Lower lobe of right lung (tissue), 2 donors: ENCODE results near the gene ZNF629. TPM values are rescaled to one million over a fixed set of nuclear protein-coding genes. Genes with fewer than 3 reads are reported as not detected.

Experiments used
- ATAC-seq, 2 donors: fragments of 200-7000 bp; cut with Tn5 transposase; one replicate each; pipeline ENCODE4 v1.9.1; 2020 to 2022; ENCODE audit warnings: mild to moderate bottlenecking in 2 of 2, moderate library complexity in 2 of 2
- DNase-seq: peaks from one replicate; pipeline ENCODE4 v3.0.0-alpha.2; 2020
- H3K27ac ChIP-seq: fragments of 200-600 bp; one replicate; pipeline ENCODE4 v1.8.0; 2022
- H3K27me3 ChIP-seq: fragments of 200-600 bp; one replicate; pipeline ENCODE4 v1.8.0; 2022; ENCODE audit warnings: low read depth
- H3K36me3 ChIP-seq: fragments of 200-600 bp; one replicate; pipeline ENCODE4 v1.8.0; 2022; ENCODE audit warnings: mild to moderate bottlenecking
- H3K4me1 ChIP-seq: fragments of 200-600 bp; one replicate; pipeline ENCODE4 v1.8.0; 2022
- H3K4me3 ChIP-seq: fragments of 200-600 bp; one replicate; pipeline ENCODE4 v1.8.0; 2022; ENCODE audit warnings: mild to moderate bottlenecking
- H3K9me3 ChIP-seq: fragments of 200-600 bp; one replicate; pipeline ENCODE4 v1.8.0; 2022
- CTCF ChIP-seq: fragments of 200-600 bp; IDR thresholded peaks from one replicate; pipeline ENCODE4 v1.8.0; 2022; ENCODE audit warnings: antibody characterized with exemption, mild to moderate bottlenecking
- intact Hi-C: fragments of 100-400 bp; cut with DNase I; formaldehyde crosslinking; loops from one replicate; pipeline ENCODE4 v1.11.0; 2022
- total RNA-seq: library from RNA; stranded (reverse); fragmentation: NEBNext Ultra II Directional; extraction: Animal tissue kit (Norgen Biotek cat#: 25700); gene quantifications from one replicate; pipeline ENCODE4 v1.2.1, GENCODE V29; 2021
- donor health status: DM: no; HTN: yes; CAD: no; lungs with severe emphysema.

Gene ZNF629
- total RNA-seq, 1 donor from 2014 or later = 11.9 TPM

DNA sequence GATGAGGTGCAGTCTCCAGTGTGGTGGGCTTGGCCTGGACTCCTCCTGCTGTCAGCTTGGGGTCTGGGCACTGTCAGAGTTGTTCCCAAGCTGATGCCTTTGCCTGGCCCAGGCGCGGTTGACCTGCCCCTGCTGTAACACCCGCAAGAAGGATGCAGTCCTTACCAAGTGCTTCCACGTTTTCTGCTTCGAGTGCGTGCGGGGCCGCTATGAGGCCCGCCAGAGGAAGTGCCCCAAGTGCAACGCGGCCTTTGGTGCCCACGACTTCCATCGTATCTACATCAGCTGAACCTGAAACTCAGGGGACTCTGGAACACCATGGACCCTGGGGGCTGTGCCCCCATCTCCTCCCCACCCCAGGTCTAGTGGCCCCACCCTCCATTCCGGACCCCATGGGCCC is 13.2 kb downstream of the ZNF629 start:
- no peak overlapping the region for H3K27ac ChIP-seq
- H3K4me3 ChIP-seq = no peak overlapping the region
- TF ChIP-seq CTCF = no peak
- no peak for DNase-seq
- no peaks in the 10 kb centered on the region for H3K9me3 ChIP-seq
- intact Hi-C loops = no loop called here
- peaks cover 19% of the 10 kb centered on the region for H3K4me1 ChIP-seq
- H3K27me3 ChIP-seq = no peaks in the 10 kb centered on the region
- no peak for ATAC-seq
- peaks cover 58% of the 10 kb centered on the region for H3K36me3 ChIP-seq

DNA sequence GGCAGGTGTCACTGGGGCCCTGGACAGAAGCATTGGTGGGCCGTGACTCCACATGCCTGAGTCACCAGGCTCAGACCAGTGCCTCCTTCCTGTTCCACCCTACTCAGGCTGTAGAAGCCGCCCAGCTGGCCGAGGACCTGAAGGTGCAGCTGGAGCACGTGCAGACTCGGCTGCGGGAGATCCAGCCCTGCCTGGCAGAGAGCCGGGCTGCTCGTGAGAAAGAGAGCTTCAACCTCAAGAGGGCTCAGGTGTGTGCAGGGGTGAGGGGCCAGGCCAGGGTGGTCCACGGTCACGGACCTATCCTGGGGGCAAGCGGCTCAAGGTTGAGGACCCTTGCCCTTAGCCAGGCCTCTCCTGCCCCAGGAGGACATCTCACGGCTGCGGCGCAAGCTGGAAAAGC is 15.3 kb downstream of the ZNF629 start:
- Histone ChIP-seq H3K36me3 (peaks cover 79% of the 10 kb centered on the region), H3K27me3 (no peaks in the 10 kb centered on the region), H3K9me3 (no peaks in the 10 kb centered on the region), H3K27ac (no peak overlapping the region), H3K4me3 (no peak overlapping the region), H3K4me1 (peaks cover 18% of the 10 kb centered on the region)
- DNase-seq (no peak), ATAC-seq (no peak)
- intact Hi-C loops = no loop called here
- TF ChIP-seq CTCF = no peak

DNA sequence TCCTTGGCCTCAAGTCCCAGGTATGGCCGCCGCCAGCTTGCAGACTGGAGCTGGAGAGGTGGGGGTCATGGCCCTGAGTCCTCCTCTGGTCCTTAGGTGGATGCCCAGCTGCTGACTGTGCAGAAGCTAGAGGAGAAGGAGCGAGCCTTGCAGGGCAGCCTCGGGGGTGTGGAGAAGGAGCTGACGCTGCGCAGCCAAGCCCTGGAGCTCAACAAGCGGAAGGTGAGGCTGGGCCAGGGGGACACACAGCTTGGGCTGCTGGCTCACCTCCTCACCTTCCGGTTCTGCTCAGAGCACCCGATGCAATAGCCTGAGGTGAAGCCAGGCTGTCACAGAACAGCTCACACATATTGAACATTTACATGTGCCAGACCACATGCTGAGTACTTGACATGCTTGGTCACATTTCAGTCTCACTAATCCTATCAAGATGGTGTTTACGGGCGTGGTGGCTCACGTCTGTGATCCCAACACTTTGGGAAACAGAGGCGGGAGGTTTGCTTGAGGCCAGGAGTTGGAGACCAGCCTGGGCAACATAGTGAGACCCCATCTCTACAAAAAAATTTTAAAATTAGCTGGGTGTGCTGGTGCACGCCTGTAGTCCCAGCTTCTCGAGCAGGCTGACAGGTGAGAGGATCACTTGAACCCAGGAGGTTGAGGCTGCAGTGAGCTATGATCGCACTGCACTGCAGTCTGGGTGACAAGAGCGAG is 17.5 kb downstream of the ZNF629 start:
- intact Hi-C loops = no loop called here

DNA sequence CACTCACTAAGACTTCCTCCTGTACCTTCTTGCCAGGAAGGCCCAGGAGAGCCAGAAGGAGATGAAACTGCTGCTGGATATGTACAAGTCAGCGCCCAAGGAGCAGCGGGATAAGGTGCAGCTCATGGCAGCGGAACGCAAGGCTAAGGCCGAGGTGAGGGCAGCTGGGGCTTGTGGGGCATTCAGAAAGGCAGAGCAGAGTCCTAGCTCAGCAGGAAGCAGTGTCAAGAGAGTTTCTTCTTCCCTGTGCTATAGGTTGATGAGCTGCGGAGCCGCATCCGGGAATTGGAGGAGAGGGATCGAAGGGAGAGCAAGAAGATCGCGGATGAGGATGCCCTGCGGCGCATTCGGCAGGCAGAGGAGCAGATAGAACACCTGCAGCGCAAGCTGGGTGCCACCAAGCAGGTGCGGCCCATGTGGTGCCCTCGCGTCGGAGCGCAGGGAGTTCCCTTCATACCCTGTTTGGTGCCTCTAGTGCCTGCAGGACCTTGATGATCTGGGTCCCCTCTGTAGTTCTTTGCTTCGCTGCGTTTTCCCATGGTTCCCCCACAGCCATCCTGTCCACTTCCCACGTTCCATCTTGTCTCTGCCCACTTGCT is 18.3 kb downstream of the ZNF629 start:
- H3K9me3 ChIP-seq = no peaks in the 10 kb centered on the region
- no peak overlapping the region for H3K4me3 ChIP-seq
- peaks cover 100% of the 10 kb centered on the region for H3K36me3 ChIP-seq
- H3K27ac ChIP-seq = no peak overlapping the region
- no peaks in the 10 kb centered on the region for H3K27me3 ChIP-seq
- peak; percentile 29 for DNase-seq
- peaks cover 5% of the 10 kb centered on the region for H3K4me1 ChIP-seq
- ATAC-seq = no peak
- TF ChIP-seq CTCF = no peak
- intact Hi-C loops = no loop called here

More for the DNA sequence above, 17.5 kb downstream of the ZNF629 start:
- peak; percentile 30 for DNase-seq
- peaks cover 100% of the 10 kb centered on the region for H3K36me3 ChIP-seq
- peaks cover 1% of the 10 kb centered on the region for H3K4me1 ChIP-seq
- no peak overlapping the region for H3K4me3 ChIP-seq
- no peak for TF ChIP-seq CTCF
- H3K9me3 ChIP-seq = no peaks in the 10 kb centered on the region
- no peaks in the 10 kb centered on the region for H3K27me3 ChIP-seq
- H3K27ac ChIP-seq = no peak overlapping the region
- no peak for ATAC-seq

DNA sequence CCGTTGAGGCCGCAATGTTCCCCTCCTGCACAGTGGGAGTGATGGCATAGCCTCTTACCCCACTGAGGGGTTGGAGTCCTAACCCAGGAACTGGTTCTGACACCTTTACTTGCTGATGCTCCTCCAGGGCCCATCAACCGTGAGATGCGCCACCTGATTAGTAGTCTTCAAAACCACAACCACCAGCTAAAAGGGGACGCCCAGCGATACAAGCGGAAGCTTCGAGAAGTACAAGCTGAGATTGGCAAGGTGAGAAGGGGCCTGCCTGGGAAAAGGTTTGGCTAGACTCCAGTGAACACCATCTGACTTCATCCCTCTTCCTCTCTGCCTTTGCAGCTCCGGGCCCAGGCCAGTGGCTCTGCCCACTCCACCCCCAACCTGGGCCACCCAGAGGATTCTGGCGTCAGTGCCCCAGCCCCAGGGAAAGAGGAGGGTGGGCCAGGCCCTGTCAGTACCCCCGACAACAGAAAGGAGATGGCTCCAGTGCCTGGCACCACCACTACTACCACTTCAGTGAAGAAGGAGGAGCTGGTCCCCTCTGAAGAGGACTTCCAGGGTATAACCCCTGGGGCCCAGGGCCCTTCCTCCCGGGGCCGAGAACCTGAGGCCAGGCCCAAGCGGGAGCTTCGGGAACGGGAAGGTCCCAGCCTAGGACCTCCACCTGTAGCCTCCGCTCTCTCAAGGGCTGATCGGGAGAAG is 19.1 kb downstream of the ZNF629 start:
- H3K27me3 ChIP-seq = no peaks in the 10 kb centered on the region
- no peak overlapping the region for H3K27ac ChIP-seq
- no peak for TF ChIP-seq CTCF
- peaks cover 100% of the 10 kb centered on the region for H3K36me3 ChIP-seq
- DNase-seq = peak; percentile 17
- no peaks in the 10 kb centered on the region for H3K9me3 ChIP-seq
- no peak overlapping the region for H3K4me3 ChIP-seq
- intact Hi-C loops = no loop called here
- H3K4me1 ChIP-seq = peaks cover 13% of the 10 kb centered on the region
- ATAC-seq = no peak
